Tibial artery (tissue), 4 donors: ENCODE data around the gene MLYCD.

Experiments used
- DNase-seq, 2 donors: peaks; one replicate each; pipeline ENCODE4 v3.0.0-alpha.2; 2019
- H3K27ac ChIP-seq, 2 donors: fragments of 200-600 bp; sonication (generic) in 1 of 2; 1 replicate in 1 of 2; 2 replicates in 1 of 2; pipeline ENCODE4 v1.5.1; 2018 to 2019; ENCODE audit warnings: mild to moderate bottlenecking in 1 of 2
- H3K27me3 ChIP-seq, 2 donors: fragments of 200-600 bp; sonication (generic) in 1 of 2; one replicate each; pipeline versions ENCODE4 v1.5.1 to v1.6.0; 2016 to 2019
- H3K36me3 ChIP-seq, 3 donors: fragments of 200-600 bp; sonication (generic) in 2 of 3; one replicate each; pipeline ENCODE4 v1.5.1; 2016 to 2019; ENCODE audit warnings: mild to moderate bottlenecking in 2 of 3
- H3K4me1 ChIP-seq, 4 donors: fragments of 200-600 bp; sonication (generic) in 2 of 4; 1 replicate in 3 of 4; 2 replicates in 1 of 4; pipeline ENCODE4 v1.5.1; 2016 to 2019
- H3K4me3 ChIP-seq, 2 donors: fragments of 200-600 bp; sonication (generic) in 1 of 2; 1 replicate in 1 of 2; 2 replicates in 1 of 2; pipeline ENCODE4 v1.5.1; 2018 to 2019; ENCODE audit warnings: mild to moderate bottlenecking in 2 of 2
- H3K9me3 ChIP-seq, 3 donors: fragments of 200-600 bp; sonication (generic) in 1 of 3; one replicate each; pipeline ENCODE4 v1.5.1; 2016 to 2019
- intact Hi-C: fragments of 100-400 bp; cut with DNase I; formaldehyde crosslinking; loops from one replicate; pipeline ENCODE4 v1.15.0; 2023; ENCODE audit warnings: low total_unique reads
- TF ChIP-seq, protein P1 (sequence below), 2 experiments: fragments of 200-600 bp in 1 of 2; fragments of 450-650 bp in 1 of 2; IDR thresholded peaks; one replicate each; pipeline ENCODE4 v1.5.1; 2017 to 2019; ENCODE audit warnings: antibody characterized with exemption in 2 of 2, mild to moderate bottlenecking in 1 of 2, moderate library complexity in 1 of 2

MLYCD gene

DNA sequence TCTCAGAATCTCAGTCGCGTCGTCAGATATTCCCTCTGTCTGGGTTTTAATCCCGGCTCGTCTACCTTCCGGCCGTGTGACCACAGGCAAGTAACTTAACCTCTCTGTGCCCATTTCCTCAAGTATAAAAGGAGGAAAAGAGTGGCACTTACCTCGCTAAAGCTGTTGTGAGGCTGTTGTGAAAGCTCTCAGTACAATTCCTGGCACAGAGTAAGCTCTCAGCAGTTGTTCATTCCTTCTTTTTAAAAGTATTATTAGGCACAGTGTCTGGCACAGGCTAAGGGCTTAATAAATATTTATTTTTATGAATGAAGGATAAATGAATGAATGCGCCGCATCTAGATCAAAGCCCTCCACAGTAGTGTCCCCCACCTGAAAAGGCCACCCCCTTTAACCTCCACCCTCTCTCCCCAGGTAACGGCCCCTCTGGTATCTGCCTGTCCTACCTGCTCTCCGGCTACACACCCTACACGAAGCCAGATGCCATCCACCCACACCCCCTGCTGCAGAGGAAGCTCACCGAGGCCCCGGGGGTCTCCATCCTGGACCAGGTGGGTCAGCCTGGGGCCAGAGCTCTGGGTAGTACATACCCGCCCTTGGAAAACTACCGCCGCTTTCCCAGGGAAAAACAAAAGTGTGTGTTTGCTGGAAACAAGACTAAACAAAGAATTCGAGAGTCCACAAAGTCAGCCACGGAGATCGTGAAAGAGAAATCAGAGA, 60.1 kb downstream of the MLYCD start:
- intact Hi-C loops = no loop called here
- TF ChIP-seq, protein P1, sequence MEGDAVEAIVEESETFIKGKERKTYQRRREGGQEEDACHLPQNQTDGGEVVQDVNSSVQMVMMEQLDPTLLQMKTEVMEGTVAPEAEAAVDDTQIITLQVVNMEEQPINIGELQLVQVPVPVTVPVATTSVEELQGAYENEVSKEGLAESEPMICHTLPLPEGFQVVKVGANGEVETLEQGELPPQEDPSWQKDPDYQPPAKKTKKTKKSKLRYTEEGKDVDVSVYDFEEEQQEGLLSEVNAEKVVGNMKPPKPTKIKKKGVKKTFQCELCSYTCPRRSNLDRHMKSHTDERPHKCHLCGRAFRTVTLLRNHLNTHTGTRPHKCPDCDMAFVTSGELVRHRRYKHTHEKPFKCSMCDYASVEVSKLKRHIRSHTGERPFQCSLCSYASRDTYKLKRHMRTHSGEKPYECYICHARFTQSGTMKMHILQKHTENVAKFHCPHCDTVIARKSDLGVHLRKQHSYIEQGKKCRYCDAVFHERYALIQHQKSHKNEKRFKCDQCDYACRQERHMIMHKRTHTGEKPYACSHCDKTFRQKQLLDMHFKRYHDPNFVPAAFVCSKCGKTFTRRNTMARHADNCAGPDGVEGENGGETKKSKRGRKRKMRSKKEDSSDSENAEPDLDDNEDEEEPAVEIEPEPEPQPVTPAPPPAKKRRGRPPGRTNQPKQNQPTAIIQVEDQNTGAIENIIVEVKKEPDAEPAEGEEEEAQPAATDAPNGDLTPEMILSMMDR (IDR thresholded peaks at IDR 0.05) = no peak
- no peak for DNase-seq
- Histone ChIP-seq H3K9me3 (no peaks in the 10 kb centered on the region), H3K27ac (no peak overlapping the region), H3K27me3 (no peaks in the 10 kb centered on the region), H3K4me3 (no peak overlapping the region), H3K4me1 (peaks cover 0 to 41% (median 18%) of the 10 kb centered on the region in 4 donors), H3K36me3 (peaks cover 28 to 63% (median 56%) of the 10 kb centered on the region in 3 donors)

DNA sequence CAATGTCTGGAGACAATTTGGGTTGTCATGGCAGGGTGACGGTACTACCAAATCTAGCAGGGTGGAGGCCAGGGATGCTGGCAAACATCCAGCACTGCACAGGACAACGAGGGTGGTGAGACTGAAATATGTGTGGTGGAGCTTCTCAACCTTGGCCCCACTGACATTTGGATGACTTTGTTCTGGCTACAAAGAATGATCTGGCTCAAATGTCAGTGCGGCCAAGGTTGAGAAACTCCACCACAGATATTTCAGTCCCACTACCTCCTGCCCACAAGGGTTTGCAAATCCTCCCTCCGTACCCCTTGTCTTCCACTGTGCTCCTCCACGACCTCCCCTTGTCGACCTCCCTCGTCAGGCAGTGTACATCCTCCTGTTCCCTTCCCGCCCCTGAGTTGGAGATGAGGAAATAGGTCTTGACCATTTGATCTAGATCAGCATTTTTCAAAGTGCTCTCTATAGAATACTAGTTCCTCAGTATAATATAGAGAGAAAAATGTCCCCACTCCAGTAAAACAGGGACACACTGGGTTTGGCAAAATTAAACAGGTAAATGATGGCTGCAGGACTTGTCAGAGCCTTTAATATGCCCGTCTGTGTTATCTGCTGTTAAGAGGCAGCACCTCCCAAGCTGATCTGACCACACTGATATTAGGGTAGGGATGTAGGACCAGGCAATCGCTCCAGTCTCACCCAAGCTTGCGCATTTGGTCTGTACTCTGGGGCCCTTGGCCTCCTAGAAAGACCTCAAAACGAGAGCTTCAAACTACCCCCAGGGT, 60.9 kb downstream of the MLYCD start:
- Histone ChIP-seq H3K27me3 (no peaks in the 10 kb centered on the region), H3K4me1 (peaks cover 0 to 33% (median 10%) of the 10 kb centered on the region in 4 donors), H3K9me3 (no peaks in the 10 kb centered on the region), H3K36me3 (peaks cover 28 to 68% (median 57%) of the 10 kb centered on the region in 3 donors), H3K27ac (no peak overlapping the region), H3K4me3 (no peak overlapping the region)
- intact Hi-C loops = loop anchor here (10.0 kb wide), 1 partner anchor 225 kb away; the partner anchor contains the start of gene TAF1C
- no peak for DNase-seq
- TF ChIP-seq, protein P1 (IDR thresholded peaks at IDR 0.05) = no peak

DNA sequence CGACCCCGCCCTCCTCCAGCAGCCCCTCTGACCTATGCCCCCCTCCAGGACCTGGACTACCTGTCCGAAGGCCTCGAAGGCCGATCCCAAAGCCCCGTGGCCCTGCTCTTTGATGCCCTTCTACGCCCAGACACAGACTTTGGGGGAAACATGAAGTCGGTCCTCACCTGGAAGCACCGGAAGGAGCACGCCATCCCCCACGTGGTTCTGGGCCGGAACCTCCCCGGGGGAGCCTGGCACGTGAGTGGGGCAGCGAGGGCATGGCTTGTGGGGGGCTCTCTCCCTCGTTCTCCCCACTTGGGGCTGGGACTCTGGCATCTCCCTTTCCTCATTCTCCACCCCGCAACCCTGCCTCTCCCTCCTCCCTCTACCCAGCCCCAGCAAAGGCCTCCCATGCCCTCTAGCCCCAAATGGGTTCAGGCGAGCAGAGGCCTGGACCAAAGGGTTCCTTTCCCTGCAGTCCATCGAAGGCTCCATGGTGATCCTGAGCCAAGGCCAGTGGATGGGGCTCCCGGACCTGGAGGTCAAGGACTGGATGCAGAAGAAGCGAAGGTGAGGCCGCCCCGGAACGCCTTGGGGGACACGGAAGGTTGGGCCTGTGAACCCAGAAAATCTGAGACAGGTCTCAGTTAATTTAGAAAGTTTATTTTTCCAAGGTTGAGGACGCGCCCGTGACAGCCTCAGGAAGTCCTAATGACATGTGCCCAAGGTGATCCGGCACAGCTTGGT, 61.8 kb downstream of the MLYCD start:
- TF ChIP-seq, protein P1 (IDR thresholded peaks at IDR 0.05) = no peak
- no peak for DNase-seq
- Histone ChIP-seq H3K36me3 (peaks cover 34 to 77% (median 65%) of the 10 kb centered on the region in 3 donors), H3K9me3 (no peaks in the 10 kb centered on the region), H3K4me3 (no peak overlapping the region), H3K27ac (no peak overlapping the region), H3K4me1 (peaks cover 0 to 25% (median 6%) of the 10 kb centered on the region in 4 donors), H3K27me3 (no peaks in the 10 kb centered on the region)
- intact Hi-C loops = loop anchor here (10.0 kb wide), 1 partner anchor 224 kb away; the partner anchor contains the start of gene TAF1C

DNA sequence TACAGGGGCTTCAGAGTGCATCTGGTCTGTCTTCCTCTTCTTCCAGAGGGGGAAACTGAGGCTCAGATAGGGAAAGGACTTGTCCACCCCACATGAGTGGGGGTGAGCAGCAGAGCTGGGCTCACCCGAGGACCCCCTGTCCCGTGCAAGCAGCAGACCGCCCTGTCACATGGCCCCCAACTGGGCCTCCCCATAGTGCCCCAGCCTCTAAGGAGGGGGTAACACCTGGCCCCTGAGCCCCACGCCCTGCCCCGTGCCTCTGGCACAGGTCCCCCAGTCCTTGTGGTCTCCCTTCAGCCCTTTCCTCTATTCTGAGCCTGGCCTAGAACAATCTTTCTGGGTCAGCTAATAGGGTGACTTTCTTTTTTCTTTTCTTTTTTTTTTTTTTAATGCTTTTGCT, 62.7 kb downstream of the MLYCD start:
- Histone ChIP-seq H3K27me3 (no peaks in the 10 kb centered on the region), H3K9me3 (no peaks in the 10 kb centered on the region), H3K4me1 (peaks cover 0 to 17% (median 4%) of the 10 kb centered on the region in 4 donors), H3K27ac (no peak overlapping the region), H3K36me3 (peaks cover 38 to 86% (median 73%) of the 10 kb centered on the region in 3 donors), H3K4me3 (no peak overlapping the region)
- TF ChIP-seq, protein P1 (IDR thresholded peaks at IDR 0.05) = no peak
- intact Hi-C loops = loop anchor here (10.0 kb wide), 1 partner anchor 223 kb away; the partner anchor contains the start of gene TAF1C
- no peak for DNase-seq
